HG02571 (cell line): Measurements from ENCODE around the gene KNDC1.
"Not testable (repeated sequence)": the region's sequence is repeated elsewhere in the genome, so short reads cannot be mapped to it uniquely, and the experiment has no call there.

Experiments
- ATAC-seq: cut with Tn5 transposase; IDR thresholded peaks from one replicate; pipeline ENCODE4 v1.9.1; 2021; ENCODE audit warnings: mild to moderate bottlenecking, moderate library complexity; ENCODE audit not compliant: unreplicated experiment

The KNDC1 gene

GRCh38 chr10:133253361-133253955, 93.4 kb downstream of the KNDC1 start:
- ATAC-seq, result no peak

GRCh38 chr10:133254421-133255120, 94.6 kb downstream of the KNDC1 start:
- ATAC-seq, result no peak

- ATAC-seq, result no peak
Measured at GRCh38 chr10:133255323-133255722, 95.3 kb downstream of the KNDC1 start.

- no peak for ATAC-seq
Measured at GRCh38 chr10:133257489-133258065, 97.6 kb downstream of the KNDC1 start.

GRCh38 chr10:133258066-133258817, 98.2 kb downstream of the KNDC1 start:
- no peak for ATAC-seq

- ATAC-seq, result no peak
Measured at GRCh38 chr10:133258818-133259601, 99.0 kb downstream of the KNDC1 start.

- ATAC-seq, result no peak
Measured at GRCh38 chr10:133259602-133259989, 99.6 kb downstream of the KNDC1 start.

- peak; percentile 56 for ATAC-seq
Measured at GRCh38 chr10:133260895-133261725, 101.1 kb downstream of the KNDC1 start.

GRCh38 chr10:133261726-133262325, 101.8 kb downstream of the KNDC1 start:
- peak; percentile 47 for ATAC-seq

GRCh38 chr10:133262696-133263095, 102.7 kb downstream of the KNDC1 start:
- no peak for ATAC-seq

GRCh38 chr10:133263674-133264073, 103.7 kb downstream of the KNDC1 start:
- no peak for ATAC-seq

GRCh38 chr10:133264461-133264860, 104.4 kb downstream of the KNDC1 start:
- no peak for ATAC-seq

- not testable (repeated sequence) for ATAC-seq
Measured at GRCh38 chr10:133265052-133265451, 105.0 kb downstream of the KNDC1 start.

GRCh38 chr10:133266056-133266795, 106.2 kb downstream of the KNDC1 start:
- ATAC-seq, result no peak

GRCh38 chr10:133267293-133267692, 107.3 kb downstream of the KNDC1 start:
- no peak for ATAC-seq

GRCh38 chr10:133267829-133268228, 107.8 kb downstream of the KNDC1 start:
- ATAC-seq, result no peak

GRCh38 chr10:133268532-133268931, 108.5 kb downstream of the KNDC1 start:
- ATAC-seq, result no peak

- no peak for ATAC-seq
Measured at GRCh38 chr10:133269367-133269766, 109.3 kb downstream of the KNDC1 start.

GRCh38 chr10:133270204-133270603, 110.2 kb downstream of the KNDC1 start:
- no peak for ATAC-seq
